ENCODE results near the gene UNG.

Gene UNG

GRCh38 chr12:109082751-109083150 lies 14.6 kb upstream of the UNG start:
- H3K79me2 ChIP-seq (ENCODE audit: low read length): no peaks in the 10 kb centered on the region
- no peaks in the 10 kb centered on the region for H3K9me3 ChIP-seq (replicated peaks; ENCODE audit: insufficient read depth, low read length)
- no peak for TF ChIP-seq EZH2phosphoT487 (IDR thresholded peaks at IDR 0.05; ENCODE audit: low read length)
- TF ChIP-seq CTCF (IDR thresholded peaks at IDR 0.05; ENCODE audit: low read length): no peak
- no peak for TF ChIP-seq EZH2 (optimal IDR thresholded peaks at IDR 0.05; ENCODE audit: low read depth, low read length)
- H3K4me2 ChIP-seq (ENCODE audit: low read depth, low read length): no peak overlapping the region
- H3K4me1 ChIP-seq (ENCODE audit: low read length): no peaks in the 10 kb centered on the region
- no peaks in the 10 kb centered on the region for H3K9me2 ChIP-seq (replicated peaks; ENCODE audit: insufficient read depth, low read length)
- no peak overlapping the region for H3K9ac ChIP-seq (ENCODE audit: low read length)
- no peaks in the 10 kb centered on the region for H4K20me1 ChIP-seq (ENCODE audit: insufficient read depth, low read length)
- no peaks in the 10 kb centered on the region for H3K36me3 ChIP-seq (replicated peaks; ENCODE audit: insufficient read depth, low read length)
- no peak overlapping the region for H3K4me3 ChIP-seq (ENCODE audit: low read length)
- no peak for DNase-seq
- no peaks in the 10 kb centered on the region for H3K27me3 ChIP-seq (replicated peaks; ENCODE audit: insufficient read depth, low read length)
- no peaks in the 10 kb centered on the region for H3F3A ChIP-seq (ENCODE audit: insufficient read depth, low read length)
- H3K27ac ChIP-seq (ENCODE audit: low read length): no peak overlapping the region
- no peak overlapping the region for H2AFZ ChIP-seq (ENCODE audit: low read length)

- Histone ChIP-seq H3F3A (ENCODE audit: insufficient read depth, low read length) (no peaks in the 10 kb centered on the region), H3K27ac (ENCODE audit: low read length) (no peak overlapping the region), H3K9me3 (replicated peaks; ENCODE audit: insufficient read depth, low read length) (no peaks in the 10 kb centered on the region), H4K20me1 (ENCODE audit: insufficient read depth, low read length) (no peaks in the 10 kb centered on the region), H3K9me2 (replicated peaks; ENCODE audit: insufficient read depth, low read length) (no peaks in the 10 kb centered on the region), H3K9ac (ENCODE audit: low read length) (no peak overlapping the region), H3K4me1 (ENCODE audit: low read length) (no peaks in the 10 kb centered on the region), H3K79me2 (ENCODE audit: low read length) (no peaks in the 10 kb centered on the region), H3K4me3 (ENCODE audit: low read length) (no peak overlapping the region), H3K4me2 (ENCODE audit: low read depth, low read length) (no peak overlapping the region), H3K27me3 (replicated peaks; ENCODE audit: insufficient read depth, low read length) (no peaks in the 10 kb centered on the region), H2AFZ (ENCODE audit: low read length) (no peak overlapping the region), H3K36me3 (replicated peaks; ENCODE audit: insufficient read depth, low read length) (no peaks in the 10 kb centered on the region)
- no peak for DNase-seq
- TF ChIP-seq CTCF (IDR thresholded peaks at IDR 0.05; ENCODE audit: low read length) (no peak), EZH2phosphoT487 (IDR thresholded peaks at IDR 0.05; ENCODE audit: low read length) (no peak), EZH2 (optimal IDR thresholded peaks at IDR 0.05; ENCODE audit: low read depth, low read length) (no peak)
Measured at GRCh38 chr12:109084425-109084824, 13.0 kb upstream of the UNG start.

GRCh38 chr12:109085590-109085989 lies 11.8 kb upstream of the UNG start:
- Histone ChIP-seq H3K79me2 (ENCODE audit: low read length) (peaks cover 3% of the 10 kb centered on the region; the same call in 1 of the 2 replicates), H3K4me2 (ENCODE audit: low read depth, low read length) (no peak overlapping the region), H3K4me1 (ENCODE audit: low read length) (no peaks in the 10 kb centered on the region), H3K9me2 (replicated peaks; ENCODE audit: insufficient read depth, low read length) (no peaks in the 10 kb centered on the region), H3K9me3 (replicated peaks; ENCODE audit: insufficient read depth, low read length) (no peaks in the 10 kb centered on the region), H3K9ac (ENCODE audit: low read length) (no peak overlapping the region), H3F3A (ENCODE audit: insufficient read depth, low read length) (no peaks in the 10 kb centered on the region), H3K27me3 (replicated peaks; ENCODE audit: insufficient read depth, low read length) (no peaks in the 10 kb centered on the region), H4K20me1 (ENCODE audit: insufficient read depth, low read length) (no peaks in the 10 kb centered on the region), H3K36me3 (replicated peaks; ENCODE audit: insufficient read depth, low read length) (no peaks in the 10 kb centered on the region), H2AFZ (ENCODE audit: low read length) (no peak overlapping the region), H3K4me3 (ENCODE audit: low read length) (no peak overlapping the region), H3K27ac (ENCODE audit: low read length) (no peak overlapping the region)
- no peak for DNase-seq
- no peak for TF ChIP-seq CTCF (IDR thresholded peaks at IDR 0.05; ENCODE audit: low read length)
- no peak for TF ChIP-seq EZH2phosphoT487 (IDR thresholded peaks at IDR 0.05; ENCODE audit: low read length)
- no peak for TF ChIP-seq EZH2 (optimal IDR thresholded peaks at IDR 0.05; ENCODE audit: low read depth, low read length)
